Hepatocyte (in vitro differentiated cells): ENCODE results near the gene RADIL.

Experiments
- EZH2 ChIP-seq: fragments of 200-600 bp; sonication (generic); IDR thresholded peaks from 2 replicates; pipeline ENCODE4 v1.6.1; 2016; ENCODE audit warnings: antibody characterized with exemption, mild to moderate bottlenecking, borderline replicate concordance
- EZH2phosphoT487 ChIP-seq: fragments of 200-600 bp; sonication (generic); IDR thresholded peaks from one replicate; pipeline ENCODE4 v1.6.1; 2018; ENCODE audit warnings: antibody characterized with exemption, mild to moderate bottlenecking, low read depth, moderate library complexity; ENCODE audit not compliant: unreplicated experiment, severe bottlenecking
- TF ChIP-seq, protein P1 (sequence below): fragments of 200-600 bp; sonication (generic); IDR thresholded peaks from 2 replicates; pipeline ENCODE4 v1.5.1; 2016; ENCODE audit warnings: antibody characterized with exemption, mild to moderate bottlenecking; ENCODE audit not compliant: poor library complexity

GRCh38 chr7:4800487-4800886, 83.0 kb downstream of the RADIL start:
- TF ChIP-seq, protein P1, sequence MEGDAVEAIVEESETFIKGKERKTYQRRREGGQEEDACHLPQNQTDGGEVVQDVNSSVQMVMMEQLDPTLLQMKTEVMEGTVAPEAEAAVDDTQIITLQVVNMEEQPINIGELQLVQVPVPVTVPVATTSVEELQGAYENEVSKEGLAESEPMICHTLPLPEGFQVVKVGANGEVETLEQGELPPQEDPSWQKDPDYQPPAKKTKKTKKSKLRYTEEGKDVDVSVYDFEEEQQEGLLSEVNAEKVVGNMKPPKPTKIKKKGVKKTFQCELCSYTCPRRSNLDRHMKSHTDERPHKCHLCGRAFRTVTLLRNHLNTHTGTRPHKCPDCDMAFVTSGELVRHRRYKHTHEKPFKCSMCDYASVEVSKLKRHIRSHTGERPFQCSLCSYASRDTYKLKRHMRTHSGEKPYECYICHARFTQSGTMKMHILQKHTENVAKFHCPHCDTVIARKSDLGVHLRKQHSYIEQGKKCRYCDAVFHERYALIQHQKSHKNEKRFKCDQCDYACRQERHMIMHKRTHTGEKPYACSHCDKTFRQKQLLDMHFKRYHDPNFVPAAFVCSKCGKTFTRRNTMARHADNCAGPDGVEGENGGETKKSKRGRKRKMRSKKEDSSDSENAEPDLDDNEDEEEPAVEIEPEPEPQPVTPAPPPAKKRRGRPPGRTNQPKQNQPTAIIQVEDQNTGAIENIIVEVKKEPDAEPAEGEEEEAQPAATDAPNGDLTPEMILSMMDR, result no peak
- no peak for TF ChIP-seq EZH2phosphoT487
- no peak for TF ChIP-seq EZH2
